Measurements from ENCODE around the gene CDK9.

The CDK9 gene

GRCh38 chr9:127803507-127804352 is 17.9 kb downstream of the CDK9 start:
- DNase-seq (ENCODE audit: low spot score) = no peak

GRCh38 chr9:127805620-127806019 is 19.8 kb downstream of the CDK9 start:
- DNase-seq (ENCODE audit: low spot score) = peak; percentile 78

DNA sequence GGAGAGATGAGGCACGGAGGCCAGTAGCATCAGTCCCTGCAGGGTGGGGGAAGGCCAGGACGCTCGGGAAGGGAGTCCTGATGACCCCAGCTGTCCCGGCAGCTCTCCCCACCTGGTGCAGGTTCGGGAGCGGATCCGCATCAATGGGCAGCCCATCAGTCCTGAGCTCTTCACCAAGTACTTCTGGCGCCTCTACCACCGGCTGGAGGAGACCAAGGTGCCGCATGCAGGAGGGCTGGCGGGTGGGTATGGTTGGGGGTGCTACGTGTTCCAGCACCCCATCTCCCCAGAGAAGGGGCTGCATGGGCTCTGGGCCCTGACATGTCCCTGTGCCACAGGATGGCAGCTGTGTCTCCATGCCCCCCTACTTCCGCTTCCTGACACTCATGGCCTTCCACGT is 21.0 kb downstream of the CDK9 start:
- no peak for DNase-seq (ENCODE audit: low spot score)

DNA sequence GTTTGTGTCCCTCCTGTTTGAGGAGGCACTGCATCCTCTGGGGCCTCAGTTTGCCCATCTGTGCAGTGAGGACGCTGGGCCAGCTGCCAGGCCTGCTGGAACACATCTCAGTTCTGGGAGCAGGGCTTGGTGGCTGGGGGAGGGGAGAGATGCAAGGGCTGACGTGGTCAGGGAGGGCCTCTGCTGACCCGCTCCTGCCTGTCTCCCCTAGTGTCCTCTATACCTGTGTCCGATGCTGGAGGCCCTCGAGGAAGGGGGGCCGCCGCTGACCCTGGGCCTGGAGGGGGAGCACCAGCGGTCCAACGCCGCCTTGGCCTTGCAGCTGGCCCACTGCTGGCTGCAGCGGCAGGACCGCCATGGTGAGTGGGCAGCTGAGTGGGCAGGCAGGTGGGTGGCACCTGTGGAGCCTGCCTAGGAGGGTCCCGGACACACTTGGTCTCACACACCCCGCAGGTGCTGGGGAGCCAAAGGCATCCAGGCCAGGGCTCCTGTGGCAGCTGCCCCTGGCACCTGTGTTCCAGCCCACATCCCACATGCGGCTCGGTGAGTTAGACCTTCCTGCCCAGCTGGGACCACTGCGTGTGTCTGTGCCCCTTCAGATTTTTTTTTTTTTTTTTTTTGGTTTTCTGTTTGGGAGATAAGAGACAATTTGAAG is 22.6 kb downstream of the CDK9 start:
- DNase-seq (ENCODE audit: low spot score) = no peak

DNA sequence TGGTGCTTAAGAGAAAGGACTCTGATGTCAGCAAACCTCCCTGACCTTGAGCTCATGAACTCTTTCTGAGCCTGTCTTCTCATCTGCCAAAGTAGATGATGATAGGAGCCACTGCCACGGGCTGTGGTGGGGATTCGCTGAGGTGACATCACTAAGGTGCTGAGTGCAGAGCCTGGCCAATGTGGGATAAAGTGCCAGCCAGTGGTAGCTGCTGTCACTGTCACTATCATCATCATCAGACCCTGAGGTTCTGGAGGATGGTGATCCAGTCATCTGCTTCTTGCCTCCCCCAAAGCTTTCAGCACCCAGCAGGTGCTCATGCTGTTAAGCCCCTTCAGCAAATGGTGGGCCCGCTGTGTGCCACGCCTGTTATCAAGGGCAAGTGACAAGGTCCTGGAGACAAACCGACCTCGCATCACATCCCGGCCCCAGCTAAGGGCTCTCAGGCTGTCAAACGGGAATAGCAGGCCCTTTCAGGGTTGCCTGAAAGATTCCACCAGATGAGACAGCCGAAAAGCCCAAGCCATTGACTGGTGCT is 23.2 kb downstream of the CDK9 start:
- no peak for DNase-seq (ENCODE audit: low spot score)

DNA sequence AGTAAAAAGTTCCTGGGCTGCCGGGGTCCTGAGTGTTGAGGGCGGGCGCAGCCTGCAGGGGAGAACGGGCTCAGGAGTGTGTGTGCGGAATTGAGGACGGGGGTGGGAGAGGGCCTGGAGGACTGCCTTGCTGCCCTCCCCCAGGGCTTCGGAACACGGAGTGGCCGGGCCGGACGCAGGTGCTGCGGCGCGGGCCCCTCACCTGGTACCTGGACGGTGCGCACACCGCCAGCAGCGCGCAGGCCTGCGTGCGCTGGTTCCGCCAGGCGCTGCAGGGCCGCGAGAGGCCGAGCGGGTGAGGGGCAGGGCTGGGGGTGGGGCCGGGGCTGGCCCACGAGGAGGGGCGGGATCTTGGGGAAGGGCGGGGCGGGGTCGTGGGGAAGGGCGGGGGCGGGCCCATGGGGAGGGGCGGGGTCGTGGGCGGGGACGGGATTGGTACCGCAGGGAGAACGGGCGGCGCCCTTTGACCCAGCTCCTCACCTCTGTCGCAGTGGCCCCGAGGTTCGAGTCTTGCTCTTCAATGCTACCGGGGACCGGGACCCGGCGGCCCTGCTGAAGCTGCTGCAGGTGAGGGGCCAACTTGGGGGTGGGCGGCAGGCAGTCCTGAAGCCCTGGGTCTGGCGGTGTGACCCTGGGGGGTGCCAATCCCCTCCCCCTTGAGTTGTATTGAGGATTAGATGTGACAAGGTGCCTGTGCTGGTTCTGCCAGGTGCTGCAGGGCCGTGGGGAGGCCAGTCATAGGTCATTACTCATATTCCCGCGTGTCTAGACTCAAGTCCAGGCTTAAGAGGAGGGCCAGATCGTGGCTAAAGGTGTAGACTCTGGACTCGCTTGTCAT is 23.9 kb downstream of the CDK9 start:
- no peak for DNase-seq (ENCODE audit: low spot score)

DNA sequence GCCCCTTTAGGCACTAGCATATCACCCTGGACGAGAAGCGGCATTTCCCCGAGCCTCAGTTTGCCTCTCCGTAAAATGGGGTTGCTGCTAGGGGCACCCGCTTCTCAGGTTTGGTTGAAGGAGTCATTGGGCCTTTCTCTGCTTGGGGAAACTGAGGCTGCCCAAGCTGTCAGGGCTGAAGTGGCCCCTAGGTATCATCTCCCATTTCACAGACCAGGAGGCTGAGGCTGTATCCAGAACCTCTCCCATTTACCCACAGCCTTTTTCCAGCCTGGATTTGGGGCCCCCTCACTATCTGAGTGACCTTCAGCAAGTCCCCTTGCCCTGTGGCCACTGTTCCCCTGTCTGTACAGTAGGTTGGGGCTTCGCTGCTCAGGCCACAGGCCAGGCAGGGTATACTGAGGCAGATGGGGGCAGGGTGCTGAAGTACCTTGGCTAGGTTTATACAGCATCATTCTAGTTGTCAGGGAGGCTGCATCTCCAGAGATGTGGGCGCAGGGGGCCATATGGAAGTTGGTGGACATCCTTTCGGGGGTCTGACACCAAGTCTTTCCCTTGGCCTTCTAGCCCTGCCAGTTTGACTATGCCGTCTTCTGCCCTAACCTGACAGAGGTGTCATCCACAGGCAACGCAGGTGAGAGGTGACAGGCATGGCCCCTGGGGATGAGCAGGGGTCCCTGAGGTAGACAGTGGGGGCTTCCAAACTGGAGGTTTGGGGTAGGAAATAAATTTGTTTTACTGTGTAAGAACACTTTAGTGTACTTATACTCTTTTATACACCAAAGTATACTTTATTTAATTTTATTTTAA is 24.7 kb downstream of the CDK9 start:
- no peak for DNase-seq (ENCODE audit: low spot score)

GRCh38 chr9:127812011-127812410 is 26.2 kb downstream of the CDK9 start:
- no peak for DNase-seq (ENCODE audit: low spot score)

DNA sequence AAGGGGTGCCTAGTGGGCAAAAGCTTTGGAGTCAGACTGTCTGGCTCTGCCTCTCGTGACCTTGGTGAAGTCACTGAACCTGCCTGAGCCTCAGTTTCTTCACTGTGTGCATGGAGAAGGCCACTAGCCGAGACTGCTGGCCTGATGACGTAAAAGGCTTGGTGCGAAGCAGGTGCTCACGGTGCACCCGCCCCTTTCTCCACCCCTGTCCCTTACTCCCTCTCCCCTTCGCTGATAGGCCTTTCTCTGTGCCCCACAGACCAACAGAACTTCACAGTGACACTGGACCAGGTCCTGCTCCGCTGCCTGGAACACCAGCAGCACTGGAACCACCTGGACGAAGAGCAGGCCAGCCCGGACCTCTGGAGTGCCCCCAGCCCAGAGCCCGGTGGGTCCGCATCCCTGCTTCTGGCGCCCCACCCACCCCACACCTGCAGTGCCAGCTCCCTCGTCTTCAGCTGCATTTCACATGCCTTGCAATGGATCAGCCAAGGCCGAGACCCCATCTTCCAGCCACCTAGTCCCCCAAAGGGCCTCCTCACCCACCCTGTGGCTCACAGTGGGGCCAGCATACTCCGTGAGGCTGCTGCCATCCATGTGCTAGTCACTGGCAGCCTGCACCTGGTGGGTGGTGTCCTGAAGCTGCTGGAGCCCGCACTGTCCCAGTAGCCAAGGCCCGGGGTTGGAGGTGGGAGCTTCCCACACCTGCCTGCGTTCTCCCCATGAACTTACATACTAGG is 27.3 kb downstream of the CDK9 start:
- no peak for DNase-seq (ENCODE audit: low spot score)

DNA sequence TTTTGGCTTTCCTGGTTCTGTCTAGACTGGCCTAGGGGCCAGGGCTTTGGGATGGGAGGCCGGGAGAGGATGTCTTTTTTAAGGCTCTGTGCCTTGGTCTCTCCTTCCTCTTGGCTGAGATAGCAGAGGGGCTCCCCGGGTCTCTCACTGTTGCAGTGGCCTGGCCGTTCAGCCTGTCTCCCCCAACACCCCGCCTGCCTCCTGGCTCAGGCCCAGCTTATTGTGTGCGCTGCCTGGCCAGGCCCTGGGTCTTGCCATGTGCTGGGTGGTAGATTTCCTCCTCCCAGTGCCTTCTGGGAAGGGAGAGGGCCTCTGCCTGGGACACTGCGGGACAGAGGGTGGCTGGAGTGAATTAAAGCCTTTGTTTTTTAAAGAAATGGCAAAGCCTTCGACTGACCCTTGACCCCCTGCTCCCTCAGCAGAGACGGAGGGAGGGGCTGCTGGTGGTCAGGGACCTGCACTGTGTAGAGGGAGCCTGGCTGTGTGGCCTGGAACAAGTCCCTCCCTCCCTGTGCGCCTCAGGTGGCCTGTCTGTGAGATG is 27.9 kb downstream of the CDK9 start:
- no peak for DNase-seq (ENCODE audit: low spot score)

DNA sequence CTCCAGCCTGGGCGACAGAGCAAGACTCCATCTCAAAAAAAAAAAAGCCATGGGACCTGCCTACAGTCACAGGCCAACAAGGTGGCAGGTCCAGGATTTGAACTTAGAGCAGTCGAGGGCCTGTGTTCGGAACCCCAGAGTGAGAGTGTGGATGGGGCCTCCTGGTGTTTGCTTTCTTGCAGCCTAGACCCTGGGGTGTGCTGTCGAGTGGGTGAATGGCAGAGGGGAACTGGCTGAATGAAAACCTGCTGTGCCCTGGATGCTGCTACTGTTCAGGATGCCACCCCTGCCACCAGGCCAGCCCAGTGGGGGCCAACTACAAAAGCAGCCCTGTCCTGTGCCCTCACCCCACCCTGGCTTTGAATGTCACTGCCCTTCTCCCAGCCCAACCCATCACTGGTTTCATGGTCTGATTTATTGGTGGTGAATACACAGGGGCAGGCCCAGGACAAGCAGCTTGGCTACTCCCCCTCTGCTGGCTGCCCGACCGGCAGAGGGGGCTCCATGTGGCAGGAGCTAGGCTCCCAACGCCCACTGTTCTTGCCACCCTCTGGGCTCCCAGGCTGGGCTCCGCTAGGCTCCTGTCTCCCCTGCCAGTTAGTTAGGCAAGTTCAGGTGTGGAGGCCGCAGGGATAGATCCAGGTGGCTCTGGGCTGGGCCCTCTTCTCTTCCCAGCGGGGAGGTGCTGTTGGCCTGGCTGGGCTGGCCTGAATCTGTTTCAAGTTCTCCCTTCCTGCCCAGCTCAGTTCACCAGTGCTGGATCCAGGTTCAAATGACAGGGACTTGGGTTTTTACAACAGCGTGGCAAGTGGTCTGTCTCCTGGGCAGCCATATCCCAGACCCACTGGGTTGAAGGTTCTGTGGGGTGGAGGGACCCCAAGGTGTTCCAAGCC is 29.0 kb downstream of the CDK9 start:
- no peak for DNase-seq (ENCODE audit: low spot score)

GRCh38 chr9:127815512-127816361 is 29.9 kb downstream of the CDK9 start:
- DNase-seq (ENCODE audit: low spot score) = no peak

DNA sequence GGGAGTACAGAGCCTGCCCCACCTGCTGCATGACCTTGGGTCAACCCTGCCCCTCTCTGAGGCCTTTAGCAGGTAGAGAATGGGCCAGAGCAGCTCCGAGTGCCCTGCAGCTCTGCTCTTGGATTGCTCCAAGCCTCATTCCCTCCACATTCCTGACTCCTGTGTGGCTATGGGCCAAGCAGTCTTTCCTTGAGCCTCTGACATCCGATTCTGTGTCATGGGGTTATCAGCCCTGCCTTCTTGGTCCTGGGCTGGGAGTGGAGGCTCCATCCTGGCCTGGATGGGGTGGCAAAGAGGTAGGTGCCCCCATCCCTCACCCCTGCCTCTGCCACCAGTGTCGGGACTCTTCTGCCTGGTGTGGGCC is 30.5 kb downstream of the CDK9 start:
- no peak for DNase-seq (ENCODE audit: low spot score)

DNA sequence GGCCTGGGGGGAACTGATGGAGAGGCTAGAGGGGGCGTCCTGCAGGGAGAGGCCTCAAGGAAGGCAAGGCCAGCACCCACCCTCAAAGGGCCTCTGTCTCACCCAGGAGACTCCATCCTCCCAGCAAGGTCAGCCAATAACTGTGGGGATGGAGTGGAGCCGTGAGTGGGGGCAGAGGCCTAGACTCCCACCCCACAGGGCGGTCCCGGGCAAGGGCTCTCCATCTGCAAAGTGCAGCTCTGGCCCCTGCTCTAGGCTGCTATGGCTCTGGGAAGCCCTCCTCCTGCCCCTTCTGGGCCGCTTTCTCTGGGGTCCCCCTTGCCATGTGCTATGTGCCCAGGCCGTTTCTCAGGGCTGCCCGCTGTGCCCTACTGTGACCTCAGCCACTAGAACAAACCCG is 30.9 kb downstream of the CDK9 start:
- DNase-seq (ENCODE audit: low spot score) = no peak

GRCh38 chr9:127817881-127818434 is 32.1 kb downstream of the CDK9 start:
- DNase-seq (ENCODE audit: low spot score) = no peak

DNA sequence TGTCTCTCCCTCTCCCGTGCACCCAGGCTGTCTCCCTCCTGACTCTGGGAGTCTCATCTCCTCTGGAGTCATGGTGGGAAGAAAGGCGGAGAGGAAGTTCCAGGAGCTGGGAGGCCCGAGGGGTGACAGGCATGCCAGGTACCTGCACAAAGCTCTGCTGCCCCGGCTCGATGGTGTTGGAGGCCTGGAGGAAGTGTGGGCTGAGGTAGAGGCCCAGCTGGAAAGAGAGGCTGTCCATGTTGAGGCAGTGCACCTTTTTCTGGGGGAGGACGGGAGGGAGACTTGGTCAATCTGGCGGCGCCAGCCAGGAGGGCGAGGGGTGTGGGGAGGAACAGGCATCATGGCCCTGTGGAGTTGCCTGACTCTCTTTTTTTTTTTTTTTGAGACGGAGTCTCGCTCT is 32.7 kb downstream of the CDK9 start:
- no peak for DNase-seq (ENCODE audit: low spot score)

- DNase-seq (ENCODE audit: low spot score) = no peak
These were observed 36.3 kb downstream of the CDK9 start for GRCh38 chr9:127822108-127822507.

GRCh38 chr9:127825319-127826051 is 39.7 kb downstream of the CDK9 start:
- peak; percentile 88 for DNase-seq (ENCODE audit: low spot score)
